ENCODE results near the gene AK3. TPM values are rescaled to one million over a fixed set of nuclear protein-coding genes. Genes with fewer than 3 reads are reported as not detected.
A peak's percentile ranks its signal among the peaks of the same experiment; 100 is the strongest.
"Not testable (repeated sequence)": the region's sequence is repeated elsewhere in the genome, so short reads cannot be mapped to it uniquely, and the experiment has no call there.

The AK3 gene
- total RNA-seq, 1 donor, result 24.2 TPM

DNA sequence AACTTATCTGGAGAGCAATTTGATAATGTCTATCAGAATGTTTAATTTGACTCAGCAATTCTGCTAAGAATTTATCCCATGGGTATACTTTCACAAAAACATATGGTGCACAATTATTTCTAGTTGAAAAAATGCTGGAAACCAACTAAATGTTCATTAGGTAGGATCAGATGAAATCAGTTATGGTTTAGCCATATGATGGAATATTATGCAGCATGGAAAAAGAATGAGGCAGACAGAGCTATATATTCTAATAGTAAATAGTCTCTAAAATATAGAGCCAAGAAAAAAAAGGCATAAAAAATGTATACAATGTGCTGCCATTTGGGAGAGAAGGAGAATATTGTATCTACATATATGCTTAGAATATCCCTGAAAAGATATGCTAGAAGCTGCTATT, 71.1 kb downstream of the AK3 start:
- no peak for DNase-seq (ENCODE audit: low read depth in 2 of 3, low spot score in 2 of 3)

- DNase-seq (ENCODE audit: low read depth in 2 of 3, low spot score in 2 of 3), result no peak
Measured at GRCh38 chr9:4668604-4669003, 72.4 kb downstream of the AK3 start.

DNA sequence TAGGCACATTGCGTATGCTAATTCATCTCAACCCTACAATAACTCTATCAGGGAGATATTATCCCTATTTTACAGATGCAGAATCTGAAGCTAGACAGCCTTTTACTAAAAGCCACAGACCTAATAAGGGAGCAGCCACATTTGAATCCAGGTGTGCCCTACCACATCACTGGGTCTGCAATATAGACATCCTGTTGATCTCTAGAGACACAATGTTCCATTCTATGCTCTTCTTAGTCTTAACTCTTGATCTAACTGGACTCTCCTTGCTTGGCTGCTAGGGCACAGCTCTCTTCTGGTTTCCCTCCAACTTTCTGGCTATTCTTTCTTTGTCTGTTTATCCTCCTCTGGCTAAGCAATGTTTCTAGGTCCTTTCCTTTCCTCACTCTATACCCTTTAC, 73.3 kb downstream of the AK3 start:
- no peak for DNase-seq (ENCODE audit: low read depth in 2 of 3, low spot score in 2 of 3)

GRCh38 chr9:4666042-4666699, 74.8 kb downstream of the AK3 start, which contains the start of gene SPATA6L:
Gene SPATA6L (minus strand): TSS chr9:4666480. CDS start chr9:4666250, 230 bp downstream.
- peak in 2 of 3 donors; percentile 58 to 61 for DNase-seq (ENCODE audit: low read depth in 2 of 3, low spot score in 2 of 3)

DNA sequence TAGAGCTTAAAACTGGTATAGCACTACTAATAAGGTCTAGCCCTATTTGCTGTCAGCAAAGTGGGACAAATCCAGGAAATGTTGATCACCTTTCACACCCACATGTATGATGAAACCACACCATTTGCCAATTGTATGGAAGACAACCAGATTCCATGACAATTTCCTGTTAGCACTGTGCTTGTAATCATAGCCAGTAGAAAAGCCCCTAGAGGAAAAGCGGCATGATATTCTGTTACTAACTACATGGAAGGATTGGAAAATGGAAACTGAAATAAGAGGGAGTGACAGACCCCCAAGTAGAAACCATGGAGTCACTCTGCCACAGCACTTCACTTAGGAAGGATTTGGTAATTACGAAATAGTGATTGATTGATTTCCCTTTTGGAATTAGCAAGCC, 75.6 kb downstream of the AK3 start:
- no peak for DNase-seq (ENCODE audit: low read depth in 2 of 3, low spot score in 2 of 3)

DNA sequence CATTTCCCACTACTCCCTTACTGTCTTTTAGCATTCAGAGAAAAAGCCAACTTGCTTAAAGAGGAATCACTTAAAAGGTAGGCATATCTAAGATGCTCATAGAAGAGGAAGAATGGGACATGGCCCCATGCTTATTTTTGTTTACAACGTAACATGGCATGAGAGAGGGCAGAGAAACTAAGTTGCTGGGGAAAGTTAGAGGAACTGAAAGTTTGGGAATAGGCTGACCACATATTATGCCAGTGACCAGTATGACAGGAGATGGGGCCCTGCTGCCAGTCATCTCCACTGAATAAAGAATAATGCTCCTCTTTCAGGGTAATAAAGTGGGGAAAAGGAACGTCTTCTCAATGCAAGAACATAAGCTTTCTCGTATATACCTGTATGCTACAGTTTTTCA, 77.0 kb downstream of the AK3 start:
- DNase-seq (ENCODE audit: low read depth in 2 of 3, low spot score in 2 of 3), result no peak

DNA sequence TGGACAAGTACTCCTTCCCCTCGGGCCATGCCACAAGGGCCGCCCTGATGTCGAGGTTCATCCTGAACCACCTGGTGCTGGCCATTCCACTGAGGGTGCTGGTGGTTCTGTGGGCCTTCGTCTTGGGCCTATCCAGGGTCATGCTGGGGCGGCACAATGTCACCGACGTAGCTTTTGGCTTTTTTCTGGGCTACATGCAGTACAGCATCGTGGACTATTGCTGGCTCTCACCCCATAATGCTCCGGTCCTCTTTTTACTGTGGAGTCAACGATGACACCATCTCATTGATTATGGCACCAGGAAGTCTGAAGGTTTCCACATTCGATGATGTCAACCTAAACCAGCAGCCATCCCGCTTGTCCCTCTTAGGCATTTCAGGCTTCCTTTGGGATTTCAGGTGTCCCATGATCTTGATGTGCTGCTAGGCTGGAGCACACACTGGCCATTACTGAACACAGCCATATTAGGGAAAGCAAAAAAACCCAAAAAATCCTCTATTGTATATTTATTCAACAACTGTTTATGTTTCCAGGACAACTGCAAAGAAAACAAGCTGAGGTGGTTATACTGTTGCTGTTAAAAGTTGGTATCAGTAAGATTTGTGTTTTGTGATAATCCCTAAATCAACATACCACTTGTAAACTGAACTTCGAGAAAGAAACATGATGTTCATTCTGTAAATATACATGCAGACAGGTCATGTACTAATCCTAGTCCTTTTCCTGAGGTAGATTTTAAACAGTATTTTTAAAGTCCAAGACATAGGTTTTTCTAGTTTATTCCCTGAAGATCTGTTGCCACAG, 77.8 kb downstream of the AK3 start:
- DNase-seq (ENCODE audit: low read depth in 2 of 3, low spot score in 2 of 3), result no peak

- DNase-seq (ENCODE audit: low read depth in 2 of 3, low spot score in 2 of 3), result peak; percentile 56 to 71 (median 60)
Measured at GRCh38 chr9:4662108-4662988, 78.7 kb downstream of the AK3 start, which contains the start of gene PLPP6. Gene PLPP6 (plus strand): TSS chr9:4662294. CDS start chr9:4662376, 82 bp downstream.

- DNase-seq (ENCODE audit: low read depth in 2 of 3, low spot score in 2 of 3), result no peak
Measured at GRCh38 chr9:4661611-4662010, 79.4 kb downstream of the AK3 start.

GRCh38 chr9:4661165-4661564, 79.8 kb downstream of the AK3 start:
- no peak for DNase-seq (ENCODE audit: low read depth in 2 of 3, low spot score in 2 of 3)

DNA sequence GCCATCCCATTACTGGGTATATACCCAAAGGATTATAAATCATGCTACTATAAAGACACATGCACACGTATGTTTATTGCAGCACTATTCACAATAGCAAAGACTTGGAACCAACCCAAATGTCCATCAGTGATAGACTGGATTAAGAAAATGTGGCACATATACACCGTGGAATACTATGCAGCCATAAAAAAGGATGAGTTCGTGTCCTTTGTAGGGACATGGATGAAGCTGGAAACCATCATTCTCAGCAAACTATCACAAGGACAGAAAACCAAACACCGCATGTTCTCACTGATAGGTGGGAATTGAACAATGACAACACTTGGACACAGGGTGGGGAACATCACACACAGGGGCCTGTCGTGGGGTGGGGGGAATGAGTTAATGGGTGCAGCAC, 80.3 kb downstream of the AK3 start:
- DNase-seq (ENCODE audit: low read depth in 2 of 3, low spot score in 2 of 3), result not testable (repeated sequence)

Other genes starting within 250 kb of the AK3 start
- 1.1 TPM for gene PLPP6, start 78.9 kb downstream of the AK3 start, total RNA-seq
- not detected for gene SPATA6L, start 74.7 kb downstream of the AK3 start, total RNA-seq
- 6.5 TPM for gene CDC37L1, start 61.6 kb downstream of the AK3 start, total RNA-seq
- gene RCL1, start 51.7 kb upstream of the AK3 start, total RNA-seq, result 29.4 TPM
- 7.8 TPM for gene JAK2, start 244.1 kb upstream of the AK3 start, total RNA-seq